ENCODE data around the gene MSI2. TPM values are rescaled to one million over a fixed set of nuclear protein-coding genes. Genes with fewer than 3 reads are reported as not detected.

The MSI2 gene
- total RNA-seq, 2 donors from 2014 or later: 23.2 to 30.9 TPM

GRCh38 chr17:57305908-57306504 lies 49.7 kb downstream of the MSI2 start:
- intact Hi-C loops (cut with DNase I): no loop called here
- DNase-seq (ENCODE audit: low spot score): no peak

DNA sequence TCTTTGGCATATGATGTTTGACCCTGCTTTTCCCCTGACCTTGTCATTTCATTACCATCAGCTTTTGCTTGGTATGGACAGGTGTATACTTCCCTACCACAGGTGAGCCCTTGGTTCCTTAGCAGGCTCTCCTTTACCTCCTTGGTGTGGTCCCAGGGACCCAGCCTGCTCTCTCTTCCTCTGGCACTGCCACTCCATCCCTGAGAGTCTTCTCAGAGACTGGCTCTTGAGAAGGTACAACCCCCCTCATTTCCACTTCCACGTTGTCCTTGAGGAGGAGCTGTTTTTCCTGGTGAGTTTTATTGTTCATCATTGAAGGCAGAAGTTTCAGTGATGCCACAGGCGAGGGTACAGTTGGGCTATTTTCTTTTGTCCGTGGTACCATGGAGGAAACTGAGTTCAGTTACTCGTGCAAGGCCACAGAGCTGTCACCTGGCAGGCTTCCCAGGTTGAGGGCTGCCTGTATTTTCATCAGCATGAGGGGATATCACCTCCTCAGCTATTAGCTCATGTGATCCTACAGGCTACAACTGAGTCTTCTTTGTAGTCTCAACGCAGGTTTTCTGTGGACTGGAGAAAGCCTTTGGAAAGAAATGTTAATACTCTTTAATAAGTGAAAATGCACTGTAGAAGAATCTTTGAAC lies 52.3 kb downstream of the MSI2 start:
- intact Hi-C loops (cut with DNase I): no loop called here
- no peak for DNase-seq (ENCODE audit: low spot score)

GRCh38 chr17:57309479-57309878 lies 53.2 kb downstream of the MSI2 start:
- intact Hi-C loops (cut with DNase I): no loop called here

GRCh38 chr17:57311281-57312216 lies 55.2 kb downstream of the MSI2 start:
- DNase-seq (ENCODE audit: low spot score): no peak
- intact Hi-C loops (cut with DNase I): no loop called here

More at GRCh38 chr17:57309479-57309878, 53.2 kb downstream of the MSI2 start:
- DNase-seq (ENCODE audit: low spot score): no peak

DNA sequence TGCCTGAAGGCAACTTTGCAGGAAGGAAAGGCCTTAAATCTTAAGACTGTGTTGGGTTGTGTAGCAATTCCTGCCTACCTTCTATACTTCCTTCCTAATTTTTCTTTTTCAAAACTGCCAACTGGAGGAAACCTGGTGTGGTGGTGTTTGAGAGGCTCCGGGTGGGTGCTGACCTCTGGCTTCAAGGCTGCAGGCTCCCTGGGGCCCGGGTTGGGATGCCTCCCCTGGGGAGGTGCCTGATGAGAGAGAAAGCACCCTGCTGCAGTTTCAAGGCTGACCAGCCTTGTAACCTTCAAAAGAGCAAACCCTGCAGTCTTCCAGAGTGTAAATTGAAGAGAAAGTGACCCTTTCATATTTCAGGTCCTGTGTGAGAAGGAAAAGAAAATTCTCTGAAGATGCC lies 55.9 kb downstream of the MSI2 start:
- no peak for DNase-seq (ENCODE audit: low spot score)
- intact Hi-C loops (cut with DNase I): no loop called here

- intact Hi-C loops (cut with DNase I): no loop called here
- no peak for DNase-seq (ENCODE audit: low spot score)
These were observed 56.9 kb downstream of the MSI2 start for GRCh38 chr17:57313097-57313835.

DNA sequence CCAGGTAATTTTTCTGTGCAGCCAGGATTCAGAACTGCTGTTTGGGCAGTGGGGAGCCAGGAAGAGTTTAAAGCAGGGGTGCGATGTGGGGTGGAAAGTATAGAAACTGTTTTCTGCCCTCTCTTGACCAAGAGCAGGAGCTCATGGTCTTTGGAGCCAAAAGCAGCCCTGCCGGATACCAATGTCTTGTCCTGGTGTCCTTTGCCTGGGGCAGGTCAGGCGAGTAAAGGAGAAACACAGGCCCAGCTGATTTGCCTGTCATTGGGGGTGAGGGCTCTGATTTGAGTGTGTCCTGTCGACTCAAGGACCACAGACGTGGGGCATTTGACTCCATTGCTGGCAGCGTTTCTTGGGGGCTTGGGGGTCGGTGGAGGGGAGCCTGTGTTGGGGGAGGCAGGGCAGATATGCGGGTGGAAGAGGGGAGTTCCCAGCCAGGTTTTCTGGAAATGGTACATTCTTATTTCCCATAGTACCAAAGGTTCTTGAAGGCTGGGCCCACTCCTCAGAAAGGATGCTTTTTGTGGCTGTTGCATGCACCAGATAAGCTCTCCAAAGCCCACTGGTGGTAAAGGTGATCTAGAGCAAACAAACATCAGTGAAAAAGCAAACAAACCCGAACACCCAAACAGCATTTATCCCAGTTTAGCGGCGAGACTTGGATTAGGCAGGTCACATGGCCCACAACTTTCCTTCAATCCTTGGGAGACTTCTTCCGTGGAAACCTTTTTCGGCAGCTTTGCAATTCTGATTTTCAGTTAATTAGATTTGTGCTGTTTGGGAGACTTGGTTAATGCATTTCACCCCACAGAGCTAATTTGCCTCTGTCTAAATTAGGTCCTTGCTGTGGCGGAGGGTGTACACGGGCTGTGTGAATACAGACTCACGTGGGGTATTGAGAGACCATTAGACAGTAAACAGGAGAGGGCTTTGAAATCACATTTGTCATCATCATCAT lies 59.0 kb downstream of the MSI2 start:
- intact Hi-C loops (cut with DNase I): no loop called here
- DNase-seq (ENCODE audit: low spot score): no peak

DNA sequence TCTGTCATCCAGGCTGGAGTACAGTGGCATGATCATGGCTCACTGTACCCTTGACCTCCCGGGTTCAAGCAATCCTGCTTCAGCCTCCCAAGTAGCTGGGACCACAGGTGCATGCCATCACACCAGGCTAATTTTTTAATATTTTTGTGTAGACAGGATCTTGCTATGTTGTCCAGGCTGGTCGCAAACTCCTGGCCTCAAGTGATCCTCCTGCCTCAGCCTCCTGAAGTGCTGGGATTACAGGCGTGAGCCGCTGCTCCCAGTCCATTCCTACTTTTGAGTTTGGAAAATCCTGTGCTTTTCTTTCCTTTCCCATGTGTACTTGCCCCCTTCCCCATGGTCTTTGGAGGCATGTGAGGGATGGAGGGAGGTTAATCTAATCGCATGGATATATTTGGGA lies 60.0 kb downstream of the MSI2 start:
- intact Hi-C loops (cut with DNase I): no loop called here
- no peak for DNase-seq (ENCODE audit: low spot score)

GRCh38 chr17:57317079-57317478 lies 60.8 kb downstream of the MSI2 start:
- intact Hi-C loops (cut with DNase I): no loop called here
- DNase-seq (ENCODE audit: low spot score): no peak

- no peak for DNase-seq (ENCODE audit: low spot score)
- intact Hi-C loops (cut with DNase I): no loop called here
These were observed 62.6 kb downstream of the MSI2 start for GRCh38 chr17:57318913-57319312.

- no peak for DNase-seq (ENCODE audit: low spot score)
- intact Hi-C loops (cut with DNase I): no loop called here
These were observed 63.5 kb downstream of the MSI2 start for GRCh38 chr17:57319806-57320205.

DNA sequence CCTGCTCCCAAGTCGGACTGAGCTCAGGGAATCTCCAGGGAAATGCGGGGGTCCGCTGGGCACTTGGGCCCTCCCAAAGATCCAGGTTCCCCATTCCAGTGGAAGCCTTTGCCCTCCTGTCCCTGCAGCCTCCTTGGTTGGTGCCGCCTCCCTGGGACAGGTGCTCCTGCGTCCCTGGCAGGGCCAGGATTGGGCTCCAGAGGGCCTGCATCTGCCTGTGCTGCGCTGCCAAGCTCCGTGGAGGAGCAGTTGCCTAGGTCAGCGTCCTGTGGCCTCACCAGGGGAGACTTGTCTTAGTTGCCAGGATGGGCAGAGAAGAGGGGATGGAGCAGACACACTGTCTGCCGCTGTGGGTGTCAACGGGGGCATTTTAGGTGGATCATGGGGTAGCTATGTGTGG lies 67.1 kb downstream of the MSI2 start:
- intact Hi-C loops (cut with DNase I): no loop called here
- DNase-seq (ENCODE audit: low spot score): no peak

- DNase-seq (ENCODE audit: low spot score): no peak
- intact Hi-C loops (cut with DNase I): no loop called here
These were observed 67.7 kb downstream of the MSI2 start for GRCh38 chr17:57324060-57324459.

DNA sequence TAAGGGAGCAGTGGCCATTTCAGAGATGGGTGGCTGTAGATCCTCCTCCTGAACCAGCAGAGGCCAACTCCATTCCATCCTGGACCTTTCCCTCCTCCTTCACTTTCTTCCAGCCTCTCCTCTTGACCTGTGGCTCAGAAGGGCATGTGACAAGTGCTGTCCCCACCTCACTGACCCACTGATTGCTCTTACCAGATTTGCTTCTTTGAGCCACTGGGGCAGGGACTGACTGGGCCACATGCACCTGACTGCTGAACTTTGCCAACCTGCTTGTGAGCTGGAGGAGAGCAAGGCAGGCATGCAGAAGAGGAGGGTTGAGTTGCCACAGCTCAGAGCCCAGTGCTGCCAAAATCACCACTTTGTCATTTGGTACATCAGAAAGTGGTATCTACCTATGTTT lies 68.3 kb downstream of the MSI2 start:
- no peak for DNase-seq (ENCODE audit: low spot score)
- intact Hi-C loops (cut with DNase I): no loop called here

- intact Hi-C loops (cut with DNase I): no loop called here
- DNase-seq (ENCODE audit: low spot score): no peak
These were observed 70.0 kb downstream of the MSI2 start for GRCh38 chr17:57326336-57326735.

GRCh38 chr17:57326764-57327163 lies 70.4 kb downstream of the MSI2 start:
- no peak for DNase-seq (ENCODE audit: low spot score)
- intact Hi-C loops (cut with DNase I): no loop called here

DNA sequence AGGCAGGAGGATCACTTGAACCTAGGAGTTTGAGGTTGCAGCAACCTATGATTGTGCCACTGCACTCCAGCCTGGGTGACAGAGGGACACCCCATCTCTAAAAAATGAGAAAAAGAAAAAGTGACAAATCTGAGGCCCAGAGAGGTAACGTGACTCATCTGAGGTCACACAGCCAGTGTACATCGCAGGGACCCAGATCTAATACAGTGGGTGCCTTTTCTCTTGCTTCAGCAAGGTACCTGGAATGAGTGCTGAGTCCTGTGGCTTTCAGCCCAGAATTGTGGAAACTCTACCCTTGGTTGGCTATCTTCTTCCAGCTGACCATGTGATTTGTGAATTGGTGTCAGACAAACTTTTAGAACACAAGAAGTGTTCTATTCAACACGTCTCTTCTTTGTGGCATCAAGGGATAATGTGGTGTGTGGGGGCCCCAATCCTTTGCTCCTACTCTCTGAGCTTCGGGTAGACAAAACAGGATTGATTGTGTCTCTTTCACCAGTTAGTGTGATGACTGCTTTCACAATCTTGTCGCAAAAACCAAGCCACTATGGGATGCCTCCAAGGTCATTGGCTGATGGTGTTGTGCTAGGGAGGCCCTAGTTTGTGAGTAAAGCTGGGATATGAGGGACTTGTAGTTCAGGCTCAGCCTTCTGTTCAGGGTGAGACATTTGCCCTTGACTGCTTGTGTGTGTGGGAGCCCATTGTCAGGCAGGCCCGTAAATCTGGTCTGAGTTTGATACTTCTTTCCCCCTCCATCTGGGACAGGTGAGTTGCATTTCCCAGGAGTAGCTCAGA lies 71.0 kb downstream of the MSI2 start:
- intact Hi-C loops (cut with DNase I): no loop called here
- no peak for DNase-seq (ENCODE audit: low spot score)
